ACC112 (cell line): ENCODE data around the gene RIC1.

Experiments
- H2AFZ ChIP-seq: fragments of 200-600 bp; sonication (generic); one replicate; pipeline ENCODE4 v1.6.0; 2017; ENCODE audit warnings: antibody characterized with exemption, low read length; ENCODE audit not compliant: unreplicated experiment
- H3K27ac ChIP-seq: fragments of 200-600 bp; sonication (generic); 2 replicates; pipeline ENCODE4 v1.5.1; 2014; ENCODE audit warnings: low read depth, mild to moderate bottlenecking, antibody characterized with exemption, low read length, moderate library complexity
- H3K27me3 ChIP-seq: fragments of 200-600 bp; sonication (generic); 2 replicates; pipeline ENCODE4 v1.6.1; 2014; ENCODE audit warnings: mild to moderate bottlenecking, antibody characterized with exemption, low read length, moderate library complexity, mixed read lengths; ENCODE audit not compliant: insufficient read depth
- H3K36me3 ChIP-seq: fragments of 200-600 bp; sonication (generic); 2 replicates; pipeline ENCODE4 v1.6.1; 2016; ENCODE audit warnings: mild to moderate bottlenecking, antibody characterized with exemption, low read length, moderate library complexity, mixed read lengths; ENCODE audit not compliant: insufficient read depth
- H3K4me1 ChIP-seq: fragments of 200-600 bp; sonication (generic); one replicate; pipeline ENCODE4 v1.6.1; 2016; ENCODE audit warnings: low read length, mixed read lengths; ENCODE audit not compliant: insufficient read depth, unreplicated experiment, control insufficient read depth
- H3K4me3 ChIP-seq: fragments of 200-600 bp; sonication (generic); 2 replicates; pipeline ENCODE4 v1.5.1; 2014; ENCODE audit warnings: mild to moderate bottlenecking, low read depth, low read length
- H3K79me2 ChIP-seq: fragments of 200-600 bp; sonication (generic); one replicate; pipeline ENCODE4 v1.6.0; 2016; ENCODE audit warnings: low read length; ENCODE audit not compliant: control insufficient read depth, unreplicated experiment, insufficient read depth

Gene RIC1

DNA sequence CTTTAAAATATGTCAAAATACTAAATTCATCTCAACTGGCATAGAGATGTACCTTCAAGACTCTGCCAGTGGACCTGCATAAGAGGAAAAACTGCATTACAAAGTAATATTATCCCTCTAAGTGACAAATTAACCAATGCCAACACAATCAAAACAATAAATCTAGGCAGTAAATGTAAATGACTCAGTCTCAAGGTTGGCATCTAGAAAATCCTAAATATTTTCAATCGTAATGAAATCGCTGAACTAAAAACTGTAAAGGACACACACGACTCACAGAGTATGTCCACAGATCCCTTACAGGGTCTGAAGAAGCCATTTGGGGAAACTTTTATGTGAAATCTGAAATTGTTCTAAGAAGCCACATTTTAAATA lies 172.8 kb downstream of the RIC1 start:
- Histone ChIP-seq H3K36me3 (no peaks in the 10 kb centered on the region), H3K4me3 (no peak overlapping the region), H3K27ac (no peak overlapping the region), H3K79me2 (no peaks in the 10 kb centered on the region), H2AFZ (no peak overlapping the region), H3K27me3 (no peaks in the 10 kb centered on the region), H3K4me1 (no peaks in the 10 kb centered on the region)

DNA sequence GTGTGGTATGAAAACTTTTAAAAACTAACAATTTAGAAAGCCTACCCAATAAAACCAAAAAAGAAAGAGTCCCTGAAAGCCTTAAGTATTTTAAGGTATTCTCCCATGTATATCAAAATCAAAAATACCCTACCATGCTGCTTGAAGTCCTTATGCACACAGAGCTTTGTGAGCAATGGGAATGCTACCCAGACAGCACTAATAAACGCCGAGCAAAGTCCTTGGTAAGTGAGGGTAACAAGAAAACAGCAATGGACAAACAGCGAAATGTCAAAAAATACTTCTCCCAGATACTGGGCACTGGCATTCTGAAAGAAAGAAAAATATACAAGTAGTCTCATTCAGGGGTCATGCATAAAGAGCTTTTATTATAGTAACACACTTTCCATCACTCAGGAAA lies 176.6 kb downstream of the RIC1 start:
- no peak overlapping the region for H3K27ac ChIP-seq
- H3K79me2 ChIP-seq: no peaks in the 10 kb centered on the region
- no peaks in the 10 kb centered on the region for H3K27me3 ChIP-seq
- H2AFZ ChIP-seq: no peak overlapping the region
- no peak overlapping the region for H3K4me3 ChIP-seq
- no peaks in the 10 kb centered on the region for H3K4me1 ChIP-seq
- no peaks in the 10 kb centered on the region for H3K36me3 ChIP-seq

DNA sequence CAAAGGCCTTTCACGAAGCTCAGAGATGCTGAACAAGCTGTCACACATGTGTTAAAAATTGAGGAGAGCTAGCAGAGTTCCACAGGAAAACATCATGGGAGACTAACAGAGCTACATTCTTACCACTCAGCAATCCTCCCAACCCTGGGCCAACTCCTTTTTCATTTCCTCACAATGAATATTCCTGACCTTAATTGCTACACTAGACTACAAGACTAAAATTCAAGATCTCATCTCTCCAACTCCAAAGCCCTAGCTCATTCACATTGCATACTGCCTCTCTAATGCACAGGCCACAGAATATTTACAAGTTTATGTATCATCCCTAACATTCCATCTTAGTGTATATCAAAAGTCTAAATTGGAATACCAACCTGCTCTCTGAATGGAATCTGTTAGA lies 182.8 kb downstream of the RIC1 start:
- no peaks in the 10 kb centered on the region for H3K27me3 ChIP-seq
- no peak overlapping the region for H3K27ac ChIP-seq
- H3K36me3 ChIP-seq: no peaks in the 10 kb centered on the region
- no peaks in the 10 kb centered on the region for H3K79me2 ChIP-seq
- no peak overlapping the region for H2AFZ ChIP-seq
- H3K4me3 ChIP-seq: no peak overlapping the region
- H3K4me1 ChIP-seq: no peaks in the 10 kb centered on the region

DNA sequence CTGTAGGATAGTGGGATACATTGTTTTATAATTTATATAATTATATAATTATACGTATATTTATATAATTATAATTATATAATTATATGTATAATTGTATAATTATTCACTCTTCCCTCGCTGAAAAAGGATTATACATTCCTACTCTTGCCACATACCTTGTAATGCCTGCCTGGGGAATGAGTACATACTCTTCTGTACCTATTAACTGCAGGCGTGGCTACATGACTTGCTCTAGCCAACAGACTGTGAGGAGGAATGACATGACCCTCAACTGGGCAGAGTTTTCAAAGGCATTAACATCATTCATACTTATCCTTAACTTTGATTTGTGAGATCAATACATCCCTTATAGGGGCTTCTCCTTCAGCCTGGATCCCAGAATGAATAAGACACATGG lies 184.9 kb downstream of the RIC1 start:
- Histone ChIP-seq H2AFZ (no peak overlapping the region), H3K79me2 (no peaks in the 10 kb centered on the region), H3K36me3 (no peaks in the 10 kb centered on the region), H3K27ac (no peak overlapping the region), H3K4me3 (no peak overlapping the region), H3K27me3 (no peaks in the 10 kb centered on the region), H3K4me1 (peaks cover 4% of the 10 kb centered on the region)

DNA sequence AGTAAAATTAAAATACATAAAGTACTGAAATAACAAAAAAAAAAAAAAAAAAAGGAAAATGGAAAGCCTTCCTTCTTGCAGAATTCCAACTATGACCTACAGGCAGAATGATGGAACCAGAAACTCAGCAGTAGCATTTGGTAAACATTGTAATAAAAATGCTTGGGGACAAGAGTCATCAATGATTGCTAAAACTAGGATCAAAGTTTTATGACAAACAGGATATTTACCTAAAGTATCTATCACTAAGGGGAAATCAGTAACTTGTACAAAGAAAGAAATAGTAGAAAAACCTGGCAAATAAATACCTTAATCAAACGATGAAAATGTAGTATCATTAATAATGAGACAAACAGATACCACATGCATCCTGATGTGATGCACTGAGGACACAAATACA lies 186.6 kb downstream of the RIC1 start:
- H3K27ac ChIP-seq: no peak overlapping the region
- H3K27me3 ChIP-seq: no peaks in the 10 kb centered on the region
- no peaks in the 10 kb centered on the region for H3K36me3 ChIP-seq
- no peak overlapping the region for H2AFZ ChIP-seq
- H3K4me1 ChIP-seq: peaks cover 4% of the 10 kb centered on the region
- H3K79me2 ChIP-seq: no peaks in the 10 kb centered on the region
- no peak overlapping the region for H3K4me3 ChIP-seq

DNA sequence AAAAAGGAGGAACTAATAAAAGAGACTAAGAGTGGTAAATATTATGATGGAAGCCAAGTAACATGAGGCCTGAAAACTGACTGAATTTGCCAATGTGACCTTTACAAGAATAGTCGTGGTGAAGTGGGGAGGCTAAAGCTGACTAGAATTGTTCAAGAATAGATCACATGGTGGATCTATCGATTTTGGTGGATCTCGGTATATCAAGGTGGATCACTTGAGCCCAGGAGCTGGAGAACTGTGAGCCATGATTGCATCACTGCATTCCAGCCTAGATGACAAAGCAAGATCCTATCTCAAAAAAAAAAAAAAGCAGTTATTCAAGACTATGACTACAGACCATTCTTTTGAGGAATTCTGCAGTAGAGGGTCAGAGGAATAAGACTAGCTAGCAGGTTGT lies 189.0 kb downstream of the RIC1 start:
- no peaks in the 10 kb centered on the region for H3K79me2 ChIP-seq
- no peaks in the 10 kb centered on the region for H3K27me3 ChIP-seq
- H2AFZ ChIP-seq: no peak overlapping the region
- H3K27ac ChIP-seq: no peak overlapping the region
- no peaks in the 10 kb centered on the region for H3K36me3 ChIP-seq
- H3K4me3 ChIP-seq: no peak overlapping the region
- H3K4me1 ChIP-seq: peaks cover 4% of the 10 kb centered on the region

DNA sequence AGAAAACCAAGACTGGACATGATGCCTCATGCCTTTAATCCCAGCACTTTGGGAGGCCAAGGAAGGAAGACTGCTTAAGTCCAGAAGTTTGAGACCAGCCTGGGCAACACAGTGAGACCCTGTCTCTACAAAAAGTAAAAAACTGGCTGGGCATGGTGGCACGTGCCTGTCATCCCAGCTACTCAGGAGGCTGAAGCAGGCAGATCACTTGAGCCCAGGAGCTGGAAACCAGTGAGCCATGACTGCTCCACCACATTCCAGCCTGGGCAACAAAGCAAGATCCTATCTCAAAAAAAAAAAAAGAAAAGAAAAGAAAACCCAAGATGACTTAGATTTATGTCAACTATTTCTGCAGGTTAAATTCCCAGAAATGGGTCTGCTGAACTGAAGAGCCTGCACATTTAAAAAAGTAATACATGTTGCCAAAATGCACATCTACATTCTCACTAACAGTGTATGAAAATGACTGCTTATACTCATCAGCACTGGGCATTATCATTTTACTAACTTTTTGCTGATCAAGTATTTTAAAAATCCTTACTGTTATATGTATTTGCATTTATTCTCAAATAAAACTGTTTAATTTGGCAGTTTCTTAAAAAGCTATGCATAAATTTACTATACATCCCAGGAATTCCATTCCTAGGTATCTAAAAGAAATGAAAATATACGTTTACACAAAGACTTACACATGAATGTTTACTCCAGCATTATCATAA lies 189.7 kb downstream of the RIC1 start:
- H3K36me3 ChIP-seq: no peaks in the 10 kb centered on the region
- peaks cover 4% of the 10 kb centered on the region for H3K4me1 ChIP-seq
- H2AFZ ChIP-seq: no peak overlapping the region
- H3K79me2 ChIP-seq: no peaks in the 10 kb centered on the region
- H3K4me3 ChIP-seq: no peak overlapping the region
- H3K27me3 ChIP-seq: no peaks in the 10 kb centered on the region
- H3K27ac ChIP-seq: no peak overlapping the region

DNA sequence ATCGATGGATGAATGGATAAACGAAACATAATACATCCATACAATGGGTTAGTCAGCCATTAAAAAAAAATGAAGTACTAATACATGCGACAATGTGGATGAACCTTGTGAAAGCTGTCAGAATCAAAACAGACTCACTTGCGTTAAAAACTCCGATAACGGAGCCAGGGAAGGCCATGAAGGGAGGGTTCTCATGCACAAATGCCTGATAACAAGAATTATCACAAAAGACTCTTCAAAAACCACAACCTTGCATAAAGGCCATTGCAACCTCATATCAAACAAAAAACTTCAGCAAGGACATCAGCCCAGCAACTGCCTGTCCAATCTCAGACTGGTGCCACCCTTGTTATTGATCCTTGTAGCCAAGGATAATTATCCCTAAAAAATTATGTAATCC lies 190.3 kb downstream of the RIC1 start:
- Histone ChIP-seq H2AFZ (no peak overlapping the region), H3K27ac (no peak overlapping the region), H3K4me3 (no peak overlapping the region), H3K4me1 (peaks cover 4% of the 10 kb centered on the region), H3K79me2 (no peaks in the 10 kb centered on the region), H3K36me3 (no peaks in the 10 kb centered on the region), H3K27me3 (no peaks in the 10 kb centered on the region)

DNA sequence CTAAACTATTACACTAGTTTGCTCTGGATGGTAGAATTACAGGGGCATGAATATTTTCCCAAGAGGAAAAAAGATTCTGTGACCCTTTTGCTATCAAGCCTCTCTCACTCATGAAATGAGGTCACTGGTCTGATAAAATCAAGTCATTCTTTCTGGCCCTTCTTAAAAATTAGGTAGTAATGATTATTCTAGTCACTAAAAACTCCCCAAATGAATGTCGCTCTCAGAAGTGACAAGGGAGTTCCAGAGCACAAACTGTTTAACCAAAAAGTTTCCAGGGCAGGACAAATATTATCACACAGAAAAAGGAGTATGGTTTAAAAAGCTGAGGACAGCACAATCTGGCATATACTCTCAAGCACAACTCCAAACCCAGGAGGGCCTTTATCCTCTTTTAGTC lies 191.5 kb downstream of the RIC1 start:
- H3K79me2 ChIP-seq: no peaks in the 10 kb centered on the region

DNA sequence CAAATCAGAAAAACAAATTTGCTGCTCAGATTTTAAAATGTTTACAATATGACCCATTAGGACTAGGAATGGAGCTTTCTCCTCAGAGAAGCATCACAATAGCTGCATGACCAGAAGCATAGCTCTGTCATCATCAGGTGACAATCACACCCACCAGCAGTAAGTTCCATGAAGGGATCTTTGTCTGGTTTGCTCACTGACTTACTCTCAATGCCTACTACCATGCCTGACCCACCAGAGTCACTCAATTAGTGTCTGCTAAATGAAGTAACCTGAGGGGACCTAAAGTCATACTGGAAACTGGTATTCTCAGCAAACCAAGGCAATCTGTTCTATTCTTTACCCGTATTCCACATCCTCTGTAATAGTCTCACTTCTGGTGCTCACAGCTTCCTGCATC lies 196.3 kb downstream of the RIC1 start:
- no peaks in the 10 kb centered on the region for H3K79me2 ChIP-seq
- no peaks in the 10 kb centered on the region for H3K36me3 ChIP-seq

More for the DNA sequence above, 191.5 kb downstream of the RIC1 start:
- no peaks in the 10 kb centered on the region for H3K27me3 ChIP-seq
- H3K36me3 ChIP-seq: no peaks in the 10 kb centered on the region
- peaks cover 4% of the 10 kb centered on the region for H3K4me1 ChIP-seq
- no peak overlapping the region for H2AFZ ChIP-seq
- H3K4me3 ChIP-seq: no peak overlapping the region
- H3K27ac ChIP-seq: no peak overlapping the region

More for the DNA sequence above, 196.3 kb downstream of the RIC1 start:
- Histone ChIP-seq H2AFZ (no peak overlapping the region), H3K27ac (no peak overlapping the region), H3K4me1 (no peaks in the 10 kb centered on the region), H3K27me3 (no peaks in the 10 kb centered on the region), H3K4me3 (no peak overlapping the region)
